Ovary (tissue), 9 donors: ENCODE data around the gene RAB3D. TPM values are rescaled to one million over a fixed set of nuclear protein-coding genes. Genes with fewer than 3 reads are reported as not detected.
"Not testable (repeated sequence)": the region's sequence is repeated elsewhere in the genome, so short reads cannot be mapped to it uniquely, and the experiment has no call there.

Source experiments
- DNase-seq, 5 donors: peaks; one replicate each; pipeline ENCODE4 v3.0.0-alpha.2; 2019 to 2020
- H3K27ac ChIP-seq, 2 donors: fragments of 200-600 bp; one replicate each; pipeline versions ENCODE4 v1.5.1 to v1.8.0; 2019 to 2022
- H3K27me3 ChIP-seq: fragments of 200-600 bp; one replicate; pipeline ENCODE4 v1.8.0; 2022
- H3K36me3 ChIP-seq: fragments of 200-600 bp; sonication (generic); one replicate; pipeline ENCODE4 v1.5.1; 2019
- H3K4me1 ChIP-seq: one replicate; pipeline ENCODE4 v1.8.1; 2013; ENCODE audit warnings: mild to moderate bottlenecking, moderate library complexity; ENCODE audit not compliant: insufficient read depth
- H3K4me3 ChIP-seq: fragments of 200-600 bp; sonication (generic); one replicate; pipeline ENCODE4 v1.5.1; 2017
- H3K9me3 ChIP-seq, 2 donors: fragments of 200-600 bp in 1 of 2; sonication (generic) in 1 of 2; one replicate each; pipeline versions ENCODE4 v1.5.1 to v1.8.1; 2013 to 2019; ENCODE audit warnings: mild to moderate bottlenecking in 1 of 2, moderate library complexity in 1 of 2
- CTCF ChIP-seq, 3 donors: fragments of 450-650 bp in 2 of 3; fragments of 200-600 bp in 1 of 3; IDR thresholded peaks; one replicate each; pipeline versions ENCODE4 v1.5.1 to v1.8.0; 2016 to 2022; ENCODE audit warnings: antibody characterized with exemption in 3 of 3, mild to moderate bottlenecking in 1 of 3
- EP300 ChIP-seq: sonication (generic); formaldehyde crosslinking; IDR thresholded peaks from one replicate; pipeline ENCODE4 v1.6.1; 2017; ENCODE audit warnings: antibody characterized with exemption
- POLR2A ChIP-seq: fragments of 450-650 bp; IDR thresholded peaks from one replicate; pipeline ENCODE4 v1.6.1; 2017; ENCODE audit warnings: antibody characterized with exemption, mild to moderate bottlenecking, moderate library complexity
- WGBS, 3 donors: extraction: QIAGEN DNeasy Blood & Tissue Kit in 1 of 3; methylation state at CpG; one replicate each; pipeline versions ENCODE4 v1.1.5 to v1.1.7; 2013 to 2017; 5-methylcytosine and 5-hydroxymethylcytosine counted together
- intact Hi-C, 4 donors: fragments of 100-400 bp; cut with DNase I; formaldehyde crosslinking; loops; one replicate each; pipeline versions ENCODE4 v1.11.0 to v1.15.1; 2022 to 2023
- polyA plus RNA-seq, 2 donors: library from polyadenylated mRNA; stranded (reverse); fragments of 200-250 nt in 1 of 2; fragments of 350-450 nt in 1 of 2; fragmentation: Illumina TruSeq in 1 of 2; extraction: RNeasy Lipid Tissue Mini Kit (QIAGEN cat#74804) in 1 of 2; gene quantifications; one replicate each; pipeline ENCODE4 v1.2.3, GENCODE V29; 2013 to 2014
- total RNA-seq, 7 donors: library from RNA; depleted of rRNA in 2 of 7; stranded (reverse); fragments of >200 nt in 2 of 7; fragmentation: NEBNext Ultra II Directional in 3 of 7; extraction: Animal tissue kit (Norgen Biotek cat#: 25700) in 3 of 7; gene quantifications; one replicate each; pipeline versions ENCODE4 v1.1.0 to v1.2.4, GENCODE V29; 2016 to 2023
- donor health status: DM: no; HTN: no; CAD: no; lungs with moderate emphysema.
- donor health status: DM: no; HTN: no; CAD: no.
- donor health status: Bipolar disorder and iron deficiency.
- donor health status: DM: yes; HTN: yes; CAD: no.
- donor health status: DM: no; HTN: no; CAD: no.
- donor health status: DM: yes; HTN: yes; CAD: no.

Gene RAB3D
- total and polyA plus RNA-seq, 9 donors: 4.7 to 27.2 (median 16.5) TPM

- H3K27ac ChIP-seq: no peak overlapping the region
- DNase-seq: peak in 2 of 5 donors; percentile 50 to 52
- no peaks in the 10 kb centered on the region for H3K36me3 ChIP-seq
- WGBS, 3 donors: 1 to 2% (median 1%) methylated on average over 57 to 65 of the region's 65 CpGs
- H3K27me3 ChIP-seq: no peaks in the 10 kb centered on the region
- TF ChIP-seq POLR2A: no peak
- no peak for TF ChIP-seq EP300
- TF ChIP-seq CTCF (IDR thresholded peaks at IDR 0.05): no peak
- peaks cover 9% of the 10 kb centered on the region for H3K4me1 ChIP-seq
- H3K4me3 ChIP-seq: no peak overlapping the region
- intact Hi-C loops: loop anchor here in 3 of 4 donors (5.0 to 10.0 kb wide), 3 partner anchors 49 to 102 kb away; partner anchors contain the start of gene ELAVL3 (in 1 of the 3)
- H3K9me3 ChIP-seq: no peaks in the 10 kb centered on the region
Observed at GRCh38 chr19:11382898-11383705, 43.6 kb upstream of the RAB3D start.

GRCh38 chr19:11380653-11381537 is 41.4 kb upstream of the RAB3D start:
- Histone ChIP-seq H3K4me3 (peak overlapping the region; percentile 83), H3K36me3 (no peaks in the 10 kb centered on the region), H3K4me1 (peaks cover 15% of the 10 kb centered on the region), H3K27me3 (no peaks in the 10 kb centered on the region), H3K9me3 (no peaks in the 10 kb centered on the region), H3K27ac (peak overlapping the region; percentile 55 to 63)
- 0 to 1% (median 0%) methylated on average over 51 to 54 of the region's 54 CpGs for WGBS, 3 donors
- intact Hi-C loops: loop anchor here in 3 of 4 donors (1.0 to 10.0 kb wide), 4 partner anchors 39 to 104 kb away; partner anchors contain the start of gene ELAVL3 (in 1 of the 3)
- peak; percentile 94 to 97 (median 96) for DNase-seq
- TF ChIP-seq CTCF (IDR thresholded peaks at IDR 0.05) (peak; percentile 66 to 95 (median 92)), EP300 (no peak), POLR2A (peak; percentile 80)

- 88 to 95% (median 90%) methylated on average over 7 of the region's 7 CpGs for WGBS, 3 donors
- intact Hi-C loops: loop anchor here in 3 of 4 donors (1.0 to 10.0 kb wide), 4 partner anchors 38 to 105 kb away; partner anchors contain the start of gene ELAVL3 (in 1 of the 3)
- Histone ChIP-seq H3K4me1 (peaks cover 17% of the 10 kb centered on the region), H3K36me3 (no peaks in the 10 kb centered on the region), H3K9me3 (no peaks in the 10 kb centered on the region), H3K27me3 (no peaks in the 10 kb centered on the region), H3K27ac (no peak overlapping the region), H3K4me3 (peak overlapping the region; percentile 83)
- DNase-seq: no peak
- no peak for TF ChIP-seq EP300
- no peak for TF ChIP-seq POLR2A
- no peak for TF ChIP-seq CTCF (IDR thresholded peaks at IDR 0.05)
Observed at GRCh38 chr19:11379857-11380350, 40.4 kb upstream of the RAB3D start.

GRCh38 chr19:11379269-11379845 is 39.9 kb upstream of the RAB3D start:
- not testable (repeated sequence) for H3K9me3 ChIP-seq
- 80 to 89% (median 85%) methylated on average over 14 of the region's 14 CpGs for WGBS, 3 donors

More at GRCh38 chr19:11379269-11379845, 39.9 kb upstream of the RAB3D start:
- DNase-seq, intact Hi-C loops, H3K27me3 ChIP-seq, H3K36me3 ChIP-seq, H3K4me3 ChIP-seq, H3K27ac ChIP-seq: not testable (repeated sequence)
- H3K4me1 ChIP-seq: peaks cover 17% of the 10 kb centered on the region
